ENCODE data around the gene MRPS2.

MRPS2 gene

GRCh38 chr9:135476561-135477355 is 23.7 kb upstream of the MRPS2 start:
- Mint-ChIP-seq H3K9me3 (no peaks in the 10 kb centered on the region), H3K4me3 (no peak overlapping the region), H3K27me3 (peaks cover 35% of the 10 kb centered on the region), H3K27ac (no peak overlapping the region), H3K36me3 (no peaks in the 10 kb centered on the region), H3K4me1 (peaks cover 10% of the 10 kb centered on the region)
- no peak for ATAC-seq

GRCh38 chr9:135478191-135478590 is 22.3 kb upstream of the MRPS2 start:
- Mint-ChIP-seq H3K27ac (no peak overlapping the region), H3K4me1 (peaks cover 10% of the 10 kb centered on the region), H3K9me3 (no peaks in the 10 kb centered on the region), H3K36me3 (no peaks in the 10 kb centered on the region), H3K4me3 (peak overlapping the region; percentile 93), H3K27me3 (peaks cover 21% of the 10 kb centered on the region)
- ATAC-seq = no peak

GRCh38 chr9:135478829-135479468 is 21.5 kb upstream of the MRPS2 start:
- H3K4me3 Mint-ChIP-seq = peak overlapping the region; percentile 93
- H3K27ac Mint-ChIP-seq = peak overlapping the region; percentile 69
- H3K4me1 Mint-ChIP-seq = peaks cover 10% of the 10 kb centered on the region
- H3K36me3 Mint-ChIP-seq = no peaks in the 10 kb centered on the region
- no peaks in the 10 kb centered on the region for H3K9me3 Mint-ChIP-seq
- ATAC-seq = peak; percentile 37
- H3K27me3 Mint-ChIP-seq = peaks cover 16% of the 10 kb centered on the region

- Mint-ChIP-seq H3K27me3 (peaks cover 17% of the 10 kb centered on the region), H3K27ac (peak within 1 kb of the TSS; percentile 69), H3K9me3 (no peaks in the 10 kb centered on the region), H3K4me1 (peaks cover 10% of the 10 kb centered on the region), H3K36me3 (peaks cover 4% of the 10 kb centered on the region), H3K4me3 (peak within 1 kb of the TSS; percentile 93)
- ATAC-seq = peak; percentile 59
These were observed 20.9 kb upstream of the MRPS2 start, which contains the start of gene PPP1R26 for GRCh38 chr9:135479469-135480052. TSS of gene PPP1R26 (plus strand) at chr9:135479782. CDS start at chr9:135484511, 4,729 bp downstream.

- peak overlapping the region; percentile 51 for H3K4me3 Mint-ChIP-seq
- no peak overlapping the region for H3K27ac Mint-ChIP-seq
These were observed 20.2 kb upstream of the MRPS2 start for GRCh38 chr9:135480071-135480939.

GRCh38 chr9:135480940-135481310 is 19.6 kb upstream of the MRPS2 start:
- Mint-ChIP-seq H3K4me3 (peak overlapping the region; percentile 51), H3K4me1 (peaks cover 10% of the 10 kb centered on the region), H3K36me3 (peaks cover 15% of the 10 kb centered on the region), H3K27me3 (peaks cover 22% of the 10 kb centered on the region), H3K9me3 (no peaks in the 10 kb centered on the region), H3K27ac (no peak overlapping the region)
- no peak for ATAC-seq

More at GRCh38 chr9:135480071-135480939, 20.2 kb upstream of the MRPS2 start:
- Mint-ChIP-seq H3K9me3 (no peaks in the 10 kb centered on the region), H3K27me3 (peaks cover 23% of the 10 kb centered on the region), H3K36me3 (peaks cover 12% of the 10 kb centered on the region), H3K4me1 (peaks cover 10% of the 10 kb centered on the region)
- ATAC-seq = peak; percentile 45

- no peak for ATAC-seq
- Mint-ChIP-seq H3K9me3 (no peaks in the 10 kb centered on the region), H3K27ac (no peak overlapping the region), H3K36me3 (peaks cover 25% of the 10 kb centered on the region), H3K4me3 (no peak overlapping the region), H3K27me3 (peaks cover 29% of the 10 kb centered on the region), H3K4me1 (peaks cover 10% of the 10 kb centered on the region)
These were observed 18.3 kb upstream of the MRPS2 start for GRCh38 chr9:135482015-135482754.

GRCh38 chr9:135484460-135485277 is 15.8 kb upstream of the MRPS2 start:
- no peak overlapping the region for H3K4me3 Mint-ChIP-seq
- ATAC-seq = no peak
- H3K27me3 Mint-ChIP-seq = peaks cover 22% of the 10 kb centered on the region
- no peaks in the 10 kb centered on the region for H3K9me3 Mint-ChIP-seq
- H3K4me1 Mint-ChIP-seq = peaks cover 4% of the 10 kb centered on the region
- no peak overlapping the region for H3K27ac Mint-ChIP-seq
- peaks cover 25% of the 10 kb centered on the region for H3K36me3 Mint-ChIP-seq

- H3K4me3 Mint-ChIP-seq = no peak overlapping the region
- H3K27ac Mint-ChIP-seq = no peak overlapping the region
- H3K27me3 Mint-ChIP-seq = peaks cover 22% of the 10 kb centered on the region
- H3K36me3 Mint-ChIP-seq = peaks cover 25% of the 10 kb centered on the region
- no peaks in the 10 kb centered on the region for H3K9me3 Mint-ChIP-seq
- ATAC-seq = no peak
- peaks cover 4% of the 10 kb centered on the region for H3K4me1 Mint-ChIP-seq
These were observed 15.1 kb upstream of the MRPS2 start for GRCh38 chr9:135485385-135485784.

GRCh38 chr9:135485832-135486231 is 14.7 kb upstream of the MRPS2 start:
- Mint-ChIP-seq H3K4me3 (no peak overlapping the region), H3K4me1 (no peaks in the 10 kb centered on the region), H3K36me3 (peaks cover 25% of the 10 kb centered on the region), H3K9me3 (no peaks in the 10 kb centered on the region), H3K27me3 (peaks cover 22% of the 10 kb centered on the region), H3K27ac (no peak overlapping the region)
- no peak for ATAC-seq

- Mint-ChIP-seq H3K4me3 (no peak overlapping the region), H3K27me3 (peaks cover 22% of the 10 kb centered on the region)
- no peak for ATAC-seq
These were observed 14.0 kb upstream of the MRPS2 start for GRCh38 chr9:135486267-135487065.

GRCh38 chr9:135487281-135488012 is 13.0 kb upstream of the MRPS2 start:
- no peak overlapping the region for H3K27ac Mint-ChIP-seq
- no peak overlapping the region for H3K4me3 Mint-ChIP-seq
- H3K9me3 Mint-ChIP-seq = no peaks in the 10 kb centered on the region
- no peaks in the 10 kb centered on the region for H3K4me1 Mint-ChIP-seq
- peaks cover 25% of the 10 kb centered on the region for H3K36me3 Mint-ChIP-seq
- peaks cover 22% of the 10 kb centered on the region for H3K27me3 Mint-ChIP-seq
- no peak for ATAC-seq

More at GRCh38 chr9:135486267-135487065, 14.0 kb upstream of the MRPS2 start:
- Mint-ChIP-seq H3K4me1 (no peaks in the 10 kb centered on the region), H3K9me3 (no peaks in the 10 kb centered on the region), H3K36me3 (peaks cover 25% of the 10 kb centered on the region), H3K27ac (no peak overlapping the region)

- no peak overlapping the region for H3K27ac Mint-ChIP-seq
- ATAC-seq = no peak
- no peaks in the 10 kb centered on the region for H3K4me1 Mint-ChIP-seq
- H3K27me3 Mint-ChIP-seq = peaks cover 22% of the 10 kb centered on the region
- H3K4me3 Mint-ChIP-seq = no peak overlapping the region
- no peaks in the 10 kb centered on the region for H3K9me3 Mint-ChIP-seq
- peaks cover 25% of the 10 kb centered on the region for H3K36me3 Mint-ChIP-seq
These were observed 12.5 kb upstream of the MRPS2 start for GRCh38 chr9:135488013-135488330.
